Ishikawa (cell line): ENCODE measurements around the gene UBE3B.

Experiments
- CEBPB ChIP-seq: IDR thresholded peaks from 2 replicates; pipeline ENCODE4 v1.6.1; 2012
- CREB1 ChIP-seq: IDR thresholded peaks from 2 replicates; pipeline ENCODE4 v1.6.1; 2012; ENCODE audit warnings: low read depth
- EGR1 ChIP-seq: IDR thresholded peaks from 2 replicates; pipeline ENCODE4 v1.6.1; 2012
- EP300 ChIP-seq: IDR thresholded peaks from 2 replicates; pipeline ENCODE4 v1.6.1; 2012; ENCODE audit warnings: borderline replicate concordance
- FOXM1 ChIP-seq: IDR thresholded peaks from 2 replicates; pipeline ENCODE4 v1.6.1; 2012; ENCODE audit warnings: low read depth, borderline replicate concordance
- NFIC ChIP-seq: IDR thresholded peaks from 2 replicates; pipeline ENCODE4 v1.6.1; 2012
- RAD21 ChIP-seq: IDR thresholded peaks from 2 replicates; pipeline ENCODE4 v1.6.1; 2012; ENCODE audit warnings: low read depth
- TAF1 ChIP-seq: IDR thresholded peaks from 2 replicates; pipeline ENCODE4 v1.6.1; 2012; ENCODE audit warnings: low read depth, mild to moderate bottlenecking
- TCF12 ChIP-seq: IDR thresholded peaks from 2 replicates; pipeline ENCODE4 v1.6.1; 2012; ENCODE audit warnings: low read depth
- TEAD4 ChIP-seq: IDR thresholded peaks from 2 replicates; pipeline ENCODE4 v1.6.1; 2012
- YY1 ChIP-seq: IDR thresholded peaks from 2 replicates; pipeline ENCODE4 v1.6.1; 2012; ENCODE audit warnings: low read depth
- ZBTB7A ChIP-seq: IDR thresholded peaks from 2 replicates; pipeline ENCODE4 v1.6.1; 2012; ENCODE audit warnings: low read depth
- TF ChIP-seq, protein P1 (sequence below): IDR thresholded peaks from 2 replicates; pipeline ENCODE4 v1.6.1; 2012
- TF ChIP-seq, protein P2 (sequence below): IDR thresholded peaks from 2 replicates; pipeline ENCODE4 v1.6.1; 2012
- TF ChIP-seq, protein P3 (sequence below): IDR thresholded peaks from 2 replicates; pipeline ENCODE4 v1.6.1; 2012; ENCODE audit warnings: low read depth, mild to moderate bottlenecking

UBE3B gene

DNA sequence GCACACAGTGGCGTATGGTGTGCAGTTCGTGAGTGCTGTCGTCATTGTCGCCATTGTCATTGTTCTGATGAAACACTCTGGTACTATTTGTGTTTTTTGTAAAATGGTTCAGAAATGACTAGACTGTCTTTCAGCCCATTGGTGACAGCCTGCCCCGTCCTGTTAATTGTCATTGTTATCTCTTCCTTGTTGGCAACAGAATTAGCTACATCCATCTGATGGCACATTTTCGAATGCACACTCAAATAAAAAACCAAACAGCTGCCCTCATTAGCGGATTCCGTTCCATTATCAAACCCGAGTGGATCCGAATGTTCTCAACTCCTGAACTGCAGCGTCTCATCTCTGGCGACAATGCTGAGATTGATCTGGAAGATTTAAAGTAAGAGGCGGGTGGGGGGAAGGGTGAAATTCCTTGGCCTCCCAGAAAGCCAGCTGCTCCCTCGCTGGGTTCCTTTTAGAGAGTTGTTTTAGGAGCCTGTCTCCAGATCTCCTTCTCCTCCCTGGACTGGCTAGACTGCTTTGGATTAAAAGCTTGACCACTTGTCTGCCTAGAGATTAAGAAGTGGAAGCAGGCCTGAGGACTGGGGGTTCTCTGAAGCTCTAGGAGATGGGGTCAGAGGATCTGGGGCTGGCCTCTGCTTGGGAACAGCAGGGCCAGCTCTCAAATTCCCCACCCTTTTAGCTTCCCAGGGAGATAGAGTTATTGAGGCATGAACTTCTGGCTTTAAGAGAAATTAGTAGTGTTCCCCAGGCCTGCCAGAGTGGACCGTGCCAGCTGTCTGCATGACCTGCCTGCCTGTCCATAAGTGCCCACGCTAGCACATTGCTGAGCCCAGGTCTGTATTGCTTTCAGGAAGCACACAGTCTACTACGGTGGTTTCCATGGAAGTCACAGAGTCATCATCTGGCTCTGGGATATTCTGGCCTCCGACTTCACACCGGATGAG is 52.5 kb downstream of the UBE3B start:
- TF ChIP-seq TCF12 (no peak), ZBTB7A (no peak), RAD21 (no peak), CEBPB (no peak), YY1 (no peak), EP300 (no peak), TEAD4 (no peak), EGR1 (no peak), FOXM1 (no peak), CREB1 (no peak), TAF1 (no peak)
- TF ChIP-seq, protein P1, sequence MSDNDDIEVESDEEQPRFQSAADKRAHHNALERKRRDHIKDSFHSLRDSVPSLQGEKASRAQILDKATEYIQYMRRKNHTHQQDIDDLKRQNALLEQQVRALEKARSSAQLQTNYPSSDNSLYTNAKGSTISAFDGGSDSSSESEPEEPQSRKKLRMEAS: no peak
- TF ChIP-seq, protein P2, sequence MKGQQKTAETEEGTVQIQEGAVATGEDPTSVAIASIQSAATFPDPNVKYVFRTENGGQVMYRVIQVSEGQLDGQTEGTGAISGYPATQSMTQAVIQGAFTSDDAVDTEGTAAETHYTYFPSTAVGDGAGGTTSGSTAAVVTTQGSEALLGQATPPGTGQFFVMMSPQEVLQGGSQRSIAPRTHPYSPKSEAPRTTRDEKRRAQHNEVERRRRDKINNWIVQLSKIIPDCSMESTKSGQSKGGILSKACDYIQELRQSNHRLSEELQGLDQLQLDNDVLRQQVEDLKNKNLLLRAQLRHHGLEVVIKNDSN: no peak

DNA sequence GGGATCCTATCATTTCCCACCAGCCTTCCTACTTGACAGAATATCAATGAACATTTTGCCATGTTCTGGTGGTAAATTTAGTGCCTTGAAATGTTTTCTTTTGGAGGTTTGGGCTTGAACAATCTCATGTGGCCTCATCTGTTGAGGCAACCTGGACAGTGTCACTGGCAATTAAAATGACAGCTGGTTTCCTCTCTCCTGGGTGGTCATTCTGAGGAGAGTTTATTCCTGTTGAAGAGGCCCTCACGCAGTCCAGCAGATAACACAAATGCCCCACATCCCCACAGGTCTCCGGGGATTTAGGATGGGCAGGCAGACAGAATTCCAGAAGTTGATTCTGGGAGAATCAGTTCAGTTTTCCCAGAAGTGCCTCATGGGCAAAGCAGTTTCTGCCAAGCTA is 54.0 kb downstream of the UBE3B start:
- TF ChIP-seq YY1 (no peak), RAD21 (no peak), ZBTB7A (no peak), TAF1 (no peak), CEBPB (no peak), NFIC (no peak), CREB1 (no peak), EGR1 (no peak), EP300 (no peak), FOXM1 (no peak), TCF12 (no peak), TEAD4 (no peak)
- TF ChIP-seq, protein P3, sequence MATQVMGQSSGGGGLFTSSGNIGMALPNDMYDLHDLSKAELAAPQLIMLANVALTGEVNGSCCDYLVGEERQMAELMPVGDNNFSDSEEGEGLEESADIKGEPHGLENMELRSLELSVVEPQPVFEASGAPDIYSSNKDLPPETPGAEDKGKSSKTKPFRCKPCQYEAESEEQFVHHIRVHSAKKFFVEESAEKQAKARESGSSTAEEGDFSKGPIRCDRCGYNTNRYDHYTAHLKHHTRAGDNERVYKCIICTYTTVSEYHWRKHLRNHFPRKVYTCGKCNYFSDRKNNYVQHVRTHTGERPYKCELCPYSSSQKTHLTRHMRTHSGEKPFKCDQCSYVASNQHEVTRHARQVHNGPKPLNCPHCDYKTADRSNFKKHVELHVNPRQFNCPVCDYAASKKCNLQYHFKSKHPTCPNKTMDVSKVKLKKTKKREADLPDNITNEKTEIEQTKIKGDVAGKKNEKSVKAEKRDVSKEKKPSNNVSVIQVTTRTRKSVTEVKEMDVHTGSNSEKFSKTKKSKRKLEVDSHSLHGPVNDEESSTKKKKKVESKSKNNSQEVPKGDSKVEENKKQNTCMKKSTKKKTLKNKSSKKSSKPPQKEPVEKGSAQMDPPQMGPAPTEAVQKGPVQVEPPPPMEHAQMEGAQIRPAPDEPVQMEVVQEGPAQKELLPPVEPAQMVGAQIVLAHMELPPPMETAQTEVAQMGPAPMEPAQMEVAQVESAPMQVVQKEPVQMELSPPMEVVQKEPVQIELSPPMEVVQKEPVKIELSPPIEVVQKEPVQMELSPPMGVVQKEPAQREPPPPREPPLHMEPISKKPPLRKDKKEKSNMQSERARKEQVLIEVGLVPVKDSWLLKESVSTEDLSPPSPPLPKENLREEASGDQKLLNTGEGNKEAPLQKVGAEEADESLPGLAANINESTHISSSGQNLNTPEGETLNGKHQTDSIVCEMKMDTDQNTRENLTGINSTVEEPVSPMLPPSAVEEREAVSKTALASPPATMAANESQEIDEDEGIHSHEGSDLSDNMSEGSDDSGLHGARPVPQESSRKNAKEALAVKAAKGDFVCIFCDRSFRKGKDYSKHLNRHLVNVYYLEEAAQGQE: no peak
- TF ChIP-seq, protein P2: no peak
- TF ChIP-seq, protein P1: no peak

DNA sequence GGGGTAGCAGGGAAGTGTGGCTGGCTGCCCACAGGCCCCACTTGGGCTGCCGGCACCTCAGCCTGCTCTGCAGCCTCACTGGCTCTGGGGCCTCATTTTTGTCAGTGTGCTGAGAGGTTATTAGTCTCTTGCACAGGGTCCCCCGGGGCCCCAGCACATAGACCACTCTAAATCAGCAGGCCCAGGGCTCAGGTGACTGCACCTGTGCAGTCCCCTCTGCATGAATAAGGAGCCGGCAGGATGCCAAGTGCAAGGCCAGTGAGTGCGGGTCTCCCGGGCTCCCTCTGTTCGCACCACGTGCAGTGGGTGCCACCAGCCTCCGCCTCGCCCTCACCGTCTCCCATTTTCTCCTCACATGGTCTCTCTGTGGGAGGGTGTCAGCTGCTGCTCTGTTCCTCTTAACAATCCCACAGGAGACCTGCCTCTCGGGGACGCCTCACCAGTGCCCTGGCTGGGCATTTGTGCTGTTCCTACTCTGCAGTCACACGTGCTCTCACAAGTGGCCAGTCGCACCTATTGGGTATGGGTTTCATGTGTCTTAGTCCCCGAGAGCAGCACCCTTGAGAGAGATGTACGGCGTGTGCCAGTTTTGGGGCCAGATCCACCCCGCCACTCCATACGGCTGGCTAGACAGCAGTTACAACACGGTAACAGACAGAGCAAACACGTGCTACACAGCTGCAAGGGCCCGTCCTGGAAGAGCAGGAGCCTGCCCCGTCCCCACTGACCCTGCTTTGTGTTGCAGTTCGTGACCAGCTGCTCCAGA is 55.5 kb downstream of the UBE3B start:
- TF ChIP-seq TAF1 (no peak), NFIC (no peak), RAD21 (no peak), EP300 (no peak), CREB1 (no peak), TCF12 (no peak), FOXM1 (no peak), TEAD4 (no peak), CEBPB (no peak), YY1 (no peak), EGR1 (no peak)
- TF ChIP-seq, protein P3: no peak
- TF ChIP-seq, protein P2: no peak
- TF ChIP-seq, protein P1: no peak

DNA sequence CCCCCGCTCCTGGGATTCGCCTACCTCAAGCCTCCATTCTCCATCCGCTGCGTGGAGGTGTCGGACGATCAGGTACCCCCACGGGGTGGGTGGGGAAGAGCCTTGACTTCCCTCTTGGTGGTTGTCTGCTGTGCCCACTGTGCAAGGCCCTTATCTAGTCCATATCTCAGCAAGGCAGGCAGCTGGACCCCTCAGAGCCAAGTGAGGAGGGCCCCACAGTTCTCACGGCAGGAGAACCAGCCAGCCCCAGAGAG is 56.0 kb downstream of the UBE3B start:
- TF ChIP-seq EP300: no peak
- TF ChIP-seq CEBPB: no peak
- TF ChIP-seq, protein P3: no peak
- TF ChIP-seq ZBTB7A: no peak
- TF ChIP-seq FOXM1: no peak
- TF ChIP-seq YY1: no peak
- no peak for TF ChIP-seq TEAD4
- TF ChIP-seq, protein P1: no peak
- TF ChIP-seq, protein P2: no peak
- no peak for TF ChIP-seq RAD21
- no peak for TF ChIP-seq TCF12
- TF ChIP-seq EGR1: no peak
- TF ChIP-seq CREB1: no peak
- no peak for TF ChIP-seq TAF1
